ENCODE data around the gene TMEM132D.

TMEM132D gene

DNA sequence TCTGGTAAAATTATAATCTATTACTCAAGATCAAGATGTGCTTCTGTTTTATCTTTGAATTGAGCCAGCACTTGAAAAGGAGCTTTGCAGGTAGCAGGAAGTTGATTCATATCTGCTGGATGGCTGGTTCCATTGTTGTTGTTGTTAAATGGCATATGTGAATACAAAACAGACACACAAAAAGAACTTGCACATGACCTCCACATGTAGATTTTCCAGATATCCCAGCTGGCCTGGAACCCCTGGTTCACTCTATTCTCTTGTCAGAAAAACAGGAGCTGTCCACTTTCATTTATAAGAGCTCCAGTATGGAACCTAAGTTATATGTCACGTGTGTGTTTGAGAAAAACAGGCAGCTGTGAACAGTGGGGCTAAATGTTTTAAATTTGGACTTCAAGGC, 273.9 kb downstream of the TMEM132D start:
- H3K27me3 ChIP-seq (ENCODE audit: control insufficient read depth in 1 of 2, insufficient read depth in 2 of 2, low read length in 2 of 2) = no peaks in the 10 kb centered on the region

DNA sequence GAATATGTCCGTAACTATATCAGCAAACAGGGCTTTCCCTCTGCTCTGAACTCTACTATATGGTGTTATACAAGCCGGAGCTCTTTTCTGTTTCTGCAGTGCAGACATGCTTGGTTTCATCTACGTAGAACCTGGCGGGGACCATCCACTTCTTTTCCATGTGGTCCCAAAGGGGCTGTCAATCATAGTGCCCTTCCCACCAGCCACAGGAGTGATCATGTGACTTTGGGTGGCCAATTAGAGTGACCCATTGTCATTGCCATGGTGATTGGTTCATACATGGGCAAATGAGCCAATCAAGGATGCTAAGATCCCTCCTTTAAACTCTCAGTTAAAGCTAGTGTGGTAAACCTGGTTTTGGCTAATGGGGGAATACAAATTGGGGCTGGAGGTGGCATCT, 281.3 kb downstream of the TMEM132D start:
- no peak overlapping the region for H3K4me3 ChIP-seq (ENCODE audit: low read length in 2 of 2)

More for the DNA sequence above, 273.9 kb downstream of the TMEM132D start:
- Histone ChIP-seq H3K27ac (ENCODE audit: low read length) (no peak overlapping the region), H3K36me3 (ENCODE audit: control insufficient read depth in 2 of 2, insufficient read depth in 2 of 2, low read length in 2 of 2) (no peaks in the 10 kb centered on the region), H3K9ac (ENCODE audit: low read length in 2 of 2) (no peak overlapping the region), H3K4me1 (ENCODE audit: control insufficient read depth, insufficient read depth, low read length) (no peaks in the 10 kb centered on the region), H3K9me3 (ENCODE audit: control insufficient read depth in 2 of 2, low read length in 2 of 2) (no peaks in the 10 kb centered on the region), H3K4me3 (ENCODE audit: low read length in 2 of 2) (no peak overlapping the region)

DNA sequence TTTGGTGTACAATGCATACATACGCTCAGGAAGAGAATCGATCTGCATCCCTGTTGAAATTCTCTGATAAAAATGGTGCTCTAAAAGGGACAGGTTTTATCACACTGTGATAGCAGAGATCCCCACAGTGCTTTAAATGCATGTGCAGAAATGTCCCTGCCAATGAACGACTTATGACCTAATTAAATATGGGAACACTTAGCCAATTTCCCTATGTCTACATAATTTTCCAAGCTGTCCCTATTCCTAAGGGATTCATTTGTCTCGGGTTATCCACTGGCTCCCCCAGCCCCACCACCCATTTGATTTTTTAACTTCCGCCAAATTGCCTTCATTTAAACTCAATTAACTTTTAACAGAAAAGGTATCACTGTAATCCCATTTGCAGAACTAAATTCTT, 284.6 kb downstream of the TMEM132D start:
- Histone ChIP-seq H3K9me3 (ENCODE audit: control insufficient read depth in 2 of 2, low read length in 2 of 2) (peaks cover 0 to 2% of the 10 kb centered on the region in 2 donors), H3K4me3 (ENCODE audit: low read length in 2 of 2) (no peak overlapping the region), H3K36me3 (ENCODE audit: control insufficient read depth in 2 of 2, insufficient read depth in 2 of 2, low read length in 2 of 2) (no peaks in the 10 kb centered on the region), H3K27me3 (ENCODE audit: control insufficient read depth in 1 of 2, insufficient read depth in 2 of 2, low read length in 2 of 2) (no peaks in the 10 kb centered on the region), H3K9ac (ENCODE audit: low read length in 2 of 2) (no peak overlapping the region), H3K27ac (ENCODE audit: low read length) (no peak overlapping the region), H3K4me1 (ENCODE audit: control insufficient read depth, insufficient read depth, low read length) (no peaks in the 10 kb centered on the region)

More for the DNA sequence above, 281.3 kb downstream of the TMEM132D start:
- Histone ChIP-seq H3K27ac (ENCODE audit: low read length) (no peak overlapping the region), H3K27me3 (ENCODE audit: control insufficient read depth in 1 of 2, insufficient read depth in 2 of 2, low read length in 2 of 2) (no peaks in the 10 kb centered on the region), H3K9ac (ENCODE audit: low read length in 2 of 2) (no peak overlapping the region), H3K36me3 (ENCODE audit: control insufficient read depth in 2 of 2, insufficient read depth in 2 of 2, low read length in 2 of 2) (no peaks in the 10 kb centered on the region), H3K9me3 (ENCODE audit: control insufficient read depth in 2 of 2, low read length in 2 of 2) (no peaks in the 10 kb centered on the region), H3K4me1 (ENCODE audit: control insufficient read depth, insufficient read depth, low read length) (no peaks in the 10 kb centered on the region)

DNA sequence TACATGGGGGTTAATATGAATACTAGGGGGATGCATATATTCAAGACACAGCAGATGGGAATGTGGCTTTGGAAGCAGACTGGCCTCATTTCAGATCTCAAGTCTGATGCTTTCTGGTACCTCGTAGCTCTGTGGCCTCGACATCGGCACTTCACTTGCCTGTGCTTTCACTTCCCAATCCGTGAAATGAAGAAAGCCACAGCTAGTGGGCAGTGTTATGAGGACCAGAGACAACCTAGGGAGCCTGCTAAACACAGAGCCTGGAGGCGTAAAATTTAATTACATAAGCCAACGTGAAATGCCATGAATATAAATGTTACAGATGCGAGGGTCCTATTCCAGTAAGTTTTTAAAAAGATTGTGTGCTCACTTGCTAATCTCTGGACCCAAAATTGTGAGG, 286.0 kb downstream of the TMEM132D start:
- no peaks in the 10 kb centered on the region for H3K27me3 ChIP-seq (ENCODE audit: control insufficient read depth in 1 of 2, insufficient read depth in 2 of 2, low read length in 2 of 2)
- H3K9me3 ChIP-seq (ENCODE audit: control insufficient read depth in 2 of 2, low read length in 2 of 2) = peaks cover 2 to 4% of the 10 kb centered on the region in 2 donors
- no peak overlapping the region for H3K27ac ChIP-seq (ENCODE audit: low read length)
- H3K4me3 ChIP-seq (ENCODE audit: low read length in 2 of 2) = no peak overlapping the region
- no peaks in the 10 kb centered on the region for H3K36me3 ChIP-seq (ENCODE audit: control insufficient read depth in 2 of 2, insufficient read depth in 2 of 2, low read length in 2 of 2)
- H3K4me1 ChIP-seq (ENCODE audit: control insufficient read depth, insufficient read depth, low read length) = no peaks in the 10 kb centered on the region
- H3K9ac ChIP-seq (ENCODE audit: low read length in 2 of 2) = no peak overlapping the region

DNA sequence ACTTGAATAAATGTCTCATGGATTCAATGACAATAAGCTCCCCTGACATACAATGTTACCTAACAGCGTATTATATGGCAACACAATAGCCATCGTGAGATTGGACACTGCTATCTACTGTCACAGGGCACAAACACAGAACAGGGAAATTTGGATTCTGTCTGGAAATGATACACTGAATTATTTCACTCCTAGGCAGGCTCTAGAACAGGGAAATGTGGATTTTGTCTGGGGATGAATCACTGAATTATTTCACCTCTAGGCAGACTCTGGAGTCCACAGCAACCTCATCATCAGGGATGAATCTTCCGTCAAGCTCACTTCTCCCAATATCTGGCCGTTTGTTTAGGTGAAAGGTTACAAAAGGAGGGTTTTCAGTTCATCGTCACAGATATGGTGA, 288.8 kb downstream of the TMEM132D start:
- Histone ChIP-seq H3K36me3 (ENCODE audit: control insufficient read depth in 2 of 2, insufficient read depth in 2 of 2, low read length in 2 of 2) (no peaks in the 10 kb centered on the region), H3K27ac (ENCODE audit: low read length) (no peak overlapping the region), H3K9me3 (ENCODE audit: control insufficient read depth in 2 of 2, low read length in 2 of 2) (peaks cover 4 to 7% of the 10 kb centered on the region in 2 donors), H3K9ac (ENCODE audit: low read length in 2 of 2) (no peak overlapping the region), H3K4me1 (ENCODE audit: control insufficient read depth, insufficient read depth, low read length) (no peaks in the 10 kb centered on the region), H3K4me3 (ENCODE audit: low read length in 2 of 2) (no peak overlapping the region), H3K27me3 (ENCODE audit: control insufficient read depth in 1 of 2, insufficient read depth in 2 of 2, low read length in 2 of 2) (no peaks in the 10 kb centered on the region)

DNA sequence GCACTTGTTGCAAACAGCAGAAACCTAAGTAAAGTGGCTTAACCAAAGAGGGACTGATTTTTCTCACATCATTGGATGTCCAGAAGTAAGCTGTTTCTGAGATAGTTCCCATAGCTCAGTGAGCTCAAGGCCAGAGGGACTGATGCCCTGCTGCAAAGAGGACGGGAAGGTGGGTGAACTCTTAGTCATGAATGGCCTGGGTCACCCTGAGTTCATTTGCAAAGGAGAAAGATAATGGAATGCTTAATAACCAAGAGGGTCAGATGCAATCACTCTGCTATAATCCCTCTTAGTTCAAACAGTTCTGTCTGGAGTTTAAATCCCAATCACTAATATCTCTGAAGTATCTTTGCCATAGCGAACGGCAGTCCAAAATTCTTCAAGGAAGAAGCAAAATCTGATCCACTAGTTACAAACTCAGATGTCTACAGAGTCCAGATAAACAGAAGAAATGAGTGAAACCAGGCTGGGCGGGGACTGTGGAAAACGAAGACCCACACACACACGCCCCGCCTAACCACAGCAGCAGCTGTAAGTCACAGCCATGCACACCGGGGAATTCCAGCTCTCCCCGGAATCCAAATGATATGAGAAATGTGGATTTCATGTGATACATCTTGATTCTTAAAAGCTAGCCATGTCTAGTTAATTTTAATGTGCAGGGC, 289.5 kb downstream of the TMEM132D start:
- Histone ChIP-seq H3K4me3 (ENCODE audit: low read length in 2 of 2) (no peak overlapping the region), H3K9me3 (ENCODE audit: control insufficient read depth in 2 of 2, low read length in 2 of 2) (peaks cover 4 to 7% of the 10 kb centered on the region in 2 donors), H3K4me1 (ENCODE audit: control insufficient read depth, insufficient read depth, low read length) (no peaks in the 10 kb centered on the region), H3K27ac (ENCODE audit: low read length) (no peak overlapping the region), H3K36me3 (ENCODE audit: control insufficient read depth in 2 of 2, insufficient read depth in 2 of 2, low read length in 2 of 2) (no peaks in the 10 kb centered on the region), H3K9ac (ENCODE audit: low read length in 2 of 2) (no peak overlapping the region), H3K27me3 (ENCODE audit: control insufficient read depth in 1 of 2, insufficient read depth in 2 of 2, low read length in 2 of 2) (no peaks in the 10 kb centered on the region)

DNA sequence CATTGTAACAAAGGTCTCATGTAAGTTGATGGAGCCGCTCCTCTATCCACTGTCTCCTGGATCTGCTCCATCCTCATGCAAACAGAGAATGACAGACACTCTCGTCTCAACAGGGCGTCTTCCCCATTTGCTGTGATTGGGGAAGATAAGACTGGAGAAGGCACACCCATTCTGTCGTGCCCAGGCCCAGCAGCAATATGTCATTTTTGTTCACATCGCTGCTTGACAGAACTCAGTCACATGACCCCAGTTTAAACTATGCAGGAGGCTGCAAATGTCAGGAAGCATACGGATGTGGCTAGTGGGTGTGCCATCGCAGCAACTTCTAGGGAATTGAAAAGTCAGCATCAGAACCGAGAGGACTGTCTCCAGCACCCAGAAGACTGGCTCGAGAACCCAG, 290.5 kb downstream of the TMEM132D start:
- no peak overlapping the region for H3K4me3 ChIP-seq (ENCODE audit: low read length in 2 of 2)
- H3K4me1 ChIP-seq (ENCODE audit: control insufficient read depth, insufficient read depth, low read length) = no peaks in the 10 kb centered on the region
- no peak overlapping the region for H3K27ac ChIP-seq (ENCODE audit: low read length)
- peaks cover 4 to 7% of the 10 kb centered on the region in 2 donors for H3K9me3 ChIP-seq (ENCODE audit: control insufficient read depth in 2 of 2, low read length in 2 of 2)
- H3K9ac ChIP-seq (ENCODE audit: low read length in 2 of 2) = no peak overlapping the region
- no peaks in the 10 kb centered on the region for H3K27me3 ChIP-seq (ENCODE audit: control insufficient read depth in 1 of 2, insufficient read depth in 2 of 2, low read length in 2 of 2)
- no peaks in the 10 kb centered on the region for H3K36me3 ChIP-seq (ENCODE audit: control insufficient read depth in 2 of 2, insufficient read depth in 2 of 2, low read length in 2 of 2)

DNA sequence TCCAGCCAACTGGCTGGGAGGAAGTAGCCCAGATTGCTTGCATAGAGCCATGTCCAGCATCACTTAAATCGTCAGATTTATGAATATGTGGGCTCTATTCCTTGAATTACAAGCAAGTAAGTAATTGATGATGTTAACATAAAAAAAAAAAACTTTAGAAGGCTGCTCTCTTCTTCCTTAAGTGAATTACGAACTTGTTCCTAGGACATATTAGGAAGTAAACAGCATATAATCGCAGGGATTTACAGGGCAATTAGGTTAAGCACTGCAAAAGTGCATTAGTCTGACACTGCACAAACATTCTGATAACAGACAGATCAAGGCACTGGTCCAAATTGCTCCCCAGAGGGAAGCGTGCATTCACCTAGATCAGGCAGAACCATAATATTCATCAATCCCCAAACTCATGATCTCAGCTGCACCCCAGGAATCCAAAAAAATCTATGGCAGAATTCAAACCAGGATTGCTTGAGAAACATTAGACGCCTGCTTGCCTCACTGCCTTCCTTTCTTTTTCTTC, 293.2 kb downstream of the TMEM132D start:
- no peak overlapping the region for H3K9ac ChIP-seq (ENCODE audit: low read length in 2 of 2)
- H3K4me3 ChIP-seq (ENCODE audit: low read length in 2 of 2) = no peak overlapping the region
- H3K4me1 ChIP-seq (ENCODE audit: control insufficient read depth, insufficient read depth, low read length) = no peaks in the 10 kb centered on the region
- H3K27ac ChIP-seq (ENCODE audit: low read length) = no peak overlapping the region
- H3K9me3 ChIP-seq (ENCODE audit: control insufficient read depth in 2 of 2, low read length in 2 of 2) = peaks cover 4 to 5% of the 10 kb centered on the region in 2 donors
- H3K27me3 ChIP-seq (ENCODE audit: control insufficient read depth in 1 of 2, insufficient read depth in 2 of 2, low read length in 2 of 2) = no peaks in the 10 kb centered on the region
- no peaks in the 10 kb centered on the region for H3K36me3 ChIP-seq (ENCODE audit: control insufficient read depth in 2 of 2, insufficient read depth in 2 of 2, low read length in 2 of 2)

- no peaks in the 10 kb centered on the region for H3K4me1 ChIP-seq (ENCODE audit: control insufficient read depth, insufficient read depth, low read length)
- H3K4me3 ChIP-seq (ENCODE audit: low read length in 2 of 2) = no peak overlapping the region
- H3K9ac ChIP-seq (ENCODE audit: low read length in 2 of 2) = no peak overlapping the region
- H3K27ac ChIP-seq (ENCODE audit: low read length) = no peak overlapping the region
- no peaks in the 10 kb centered on the region for H3K36me3 ChIP-seq (ENCODE audit: control insufficient read depth in 2 of 2, insufficient read depth in 2 of 2, low read length in 2 of 2)
- H3K9me3 ChIP-seq (ENCODE audit: control insufficient read depth in 2 of 2, low read length in 2 of 2) = peaks cover 0 to 5% of the 10 kb centered on the region in 2 donors
- no peaks in the 10 kb centered on the region for H3K27me3 ChIP-seq (ENCODE audit: control insufficient read depth in 1 of 2, insufficient read depth in 2 of 2, low read length in 2 of 2)
Measured at GRCh38 chr12:129607756-129608155, 296.1 kb downstream of the TMEM132D start.

GRCh38 chr12:129607301-129607700, 296.5 kb downstream of the TMEM132D start:
- no peaks in the 10 kb centered on the region for H3K4me1 ChIP-seq (ENCODE audit: control insufficient read depth, insufficient read depth, low read length)
- H3K27me3 ChIP-seq (ENCODE audit: control insufficient read depth in 1 of 2, insufficient read depth in 2 of 2, low read length in 2 of 2) = no peaks in the 10 kb centered on the region
- no peak overlapping the region for H3K4me3 ChIP-seq (ENCODE audit: low read length in 2 of 2)
- H3K36me3 ChIP-seq (ENCODE audit: control insufficient read depth in 2 of 2, insufficient read depth in 2 of 2, low read length in 2 of 2) = no peaks in the 10 kb centered on the region
- H3K9me3 ChIP-seq (ENCODE audit: control insufficient read depth in 2 of 2, low read length in 2 of 2) = peaks cover 0 to 5% of the 10 kb centered on the region in 2 donors
- no peak overlapping the region for H3K9ac ChIP-seq (ENCODE audit: low read length in 2 of 2)
- no peak overlapping the region for H3K27ac ChIP-seq (ENCODE audit: low read length)

- Histone ChIP-seq H3K4me3 (ENCODE audit: low read length in 2 of 2) (no peak overlapping the region), H3K36me3 (ENCODE audit: control insufficient read depth in 2 of 2, insufficient read depth in 2 of 2, low read length in 2 of 2) (no peaks in the 10 kb centered on the region), H3K9ac (ENCODE audit: low read length in 2 of 2) (no peak overlapping the region), H3K27me3 (ENCODE audit: control insufficient read depth in 1 of 2, insufficient read depth in 2 of 2, low read length in 2 of 2) (no peaks in the 10 kb centered on the region), H3K4me1 (ENCODE audit: control insufficient read depth, insufficient read depth, low read length) (no peaks in the 10 kb centered on the region), H3K9me3 (ENCODE audit: control insufficient read depth in 2 of 2, low read length in 2 of 2) (peaks cover 0 to under 1% of the 10 kb centered on the region in 2 donors), H3K27ac (ENCODE audit: low read length) (no peak overlapping the region)
Measured at GRCh38 chr12:129606239-129606638, 297.6 kb downstream of the TMEM132D start.
